ENCODE data around the gene FUT9.

DNA sequence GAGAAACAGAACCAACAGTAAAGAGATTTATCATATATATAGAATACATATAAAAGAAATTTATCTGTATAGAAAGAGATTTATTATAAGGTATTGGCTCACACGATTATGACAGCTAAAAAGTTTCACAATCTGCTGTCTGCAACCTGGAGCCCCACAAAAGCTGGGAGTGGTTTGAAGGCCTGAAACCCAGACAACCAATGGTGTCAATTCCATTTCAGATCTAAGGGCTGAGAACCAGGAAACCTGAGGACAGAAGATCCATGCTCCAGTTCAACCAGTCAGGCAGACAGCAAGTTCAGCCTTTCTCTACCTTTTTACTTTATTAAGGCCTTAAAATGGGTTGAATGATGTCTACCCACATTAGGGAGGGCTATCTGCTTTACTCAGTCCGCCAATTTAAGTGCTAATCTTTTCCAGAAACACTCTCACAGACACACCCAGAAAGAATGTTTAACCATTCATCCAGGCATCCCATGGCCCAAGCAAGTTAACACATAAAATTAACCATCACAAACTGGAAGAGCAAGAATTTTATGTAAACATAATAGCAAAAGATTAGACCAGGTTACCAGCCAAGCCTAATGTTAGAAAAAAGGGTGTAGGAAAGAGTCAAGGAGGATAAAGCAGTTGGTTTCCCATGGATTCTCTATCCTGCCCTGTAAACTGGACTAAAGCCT is 170.9 kb downstream of the FUT9 start:
- TF ChIP-seq KDM5A (IDR thresholded peaks at IDR 0.05) = no peak
- TF ChIP-seq, protein P1, sequence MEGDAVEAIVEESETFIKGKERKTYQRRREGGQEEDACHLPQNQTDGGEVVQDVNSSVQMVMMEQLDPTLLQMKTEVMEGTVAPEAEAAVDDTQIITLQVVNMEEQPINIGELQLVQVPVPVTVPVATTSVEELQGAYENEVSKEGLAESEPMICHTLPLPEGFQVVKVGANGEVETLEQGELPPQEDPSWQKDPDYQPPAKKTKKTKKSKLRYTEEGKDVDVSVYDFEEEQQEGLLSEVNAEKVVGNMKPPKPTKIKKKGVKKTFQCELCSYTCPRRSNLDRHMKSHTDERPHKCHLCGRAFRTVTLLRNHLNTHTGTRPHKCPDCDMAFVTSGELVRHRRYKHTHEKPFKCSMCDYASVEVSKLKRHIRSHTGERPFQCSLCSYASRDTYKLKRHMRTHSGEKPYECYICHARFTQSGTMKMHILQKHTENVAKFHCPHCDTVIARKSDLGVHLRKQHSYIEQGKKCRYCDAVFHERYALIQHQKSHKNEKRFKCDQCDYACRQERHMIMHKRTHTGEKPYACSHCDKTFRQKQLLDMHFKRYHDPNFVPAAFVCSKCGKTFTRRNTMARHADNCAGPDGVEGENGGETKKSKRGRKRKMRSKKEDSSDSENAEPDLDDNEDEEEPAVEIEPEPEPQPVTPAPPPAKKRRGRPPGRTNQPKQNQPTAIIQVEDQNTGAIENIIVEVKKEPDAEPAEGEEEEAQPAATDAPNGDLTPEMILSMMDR (IDR thresholded peaks at IDR 0.05) = no peak
- no peak for TF ChIP-seq NR3C1 (IDR thresholded peaks at IDR 0.05)
- no peak for TF ChIP-seq POLR2A (IDR thresholded peaks at IDR 0.05; ENCODE audit: low read length)

Measured in A549 (cell line).